GM12878 (cell line): ENCODE results near the gene NPR2. TPM values are rescaled to one million over a fixed set of nuclear protein-coding genes. Genes with fewer than 3 reads are reported as not detected.

Experiments used
- BCL11A ChIP-seq: IDR thresholded peaks from 2 replicates; pipeline ENCODE4 v1.6.1; 2011; ENCODE audit warnings: low read depth, low read length
- CTCF ChIP-seq, 3 experiments: IDR thresholded peaks in 2 of 3; conservative IDR thresholded peaks in 1 of 3; 2 replicates each; pipeline ENCODE4 v1.5.1; 2011; ENCODE audit warnings: low read depth in 3 of 3, low read length in 3 of 3, mild to moderate bottlenecking in 3 of 3, control low read depth in 2 of 3, moderate library complexity in 2 of 3, inconsistent platforms in 1 of 3, mixed read lengths in 1 of 3; ENCODE audit not compliant: control insufficient read depth in 2 of 3, insufficient read depth in 1 of 3; ENCODE audit errors: extremely low read depth in 1 of 3
- EP300 ChIP-seq, 2 experiments: fragments of 150-350 bp in 1 of 2; IDR thresholded peaks; 2 replicates each; pipeline ENCODE4 v1.6.1; 2011 to 2012; ENCODE audit warnings: low read depth in 2 of 2, low read length in 2 of 2, borderline replicate concordance in 1 of 2, improper control_type of control experiment in 1 of 2, inconsistent platforms in 1 of 2; ENCODE audit not compliant: control insufficient read depth in 1 of 2
- FOXM1 ChIP-seq: IDR thresholded peaks from 2 replicates; pipeline ENCODE4 v1.6.1; 2012; ENCODE audit warnings: low read depth, mild to moderate bottlenecking, inconsistent platforms, low read length, moderate library complexity
- HCFC1 ChIP-seq: fragments of 150-350 bp; IDR thresholded peaks from 2 replicates; pipeline ENCODE4 v1.6.1; 2014; ENCODE audit warnings: low read length
- MAX ChIP-seq: IDR thresholded peaks from 2 replicates; pipeline ENCODE4 v1.6.1; 2012; ENCODE audit warnings: low read depth, low read length, improper control_type of control experiment
- MYC ChIP-seq: IDR thresholded peaks from 2 replicates; pipeline ENCODE4 v1.6.1; 2011; ENCODE audit warnings: mild to moderate bottlenecking, low read length, moderate library complexity, inconsistent platforms; ENCODE audit not compliant: insufficient read depth, insufficient replicate concordance, insufficient read length, severe bottlenecking
- PAX5 ChIP-seq: IDR thresholded peaks from 2 replicates; pipeline ENCODE4 v1.6.1; 2011; ENCODE audit warnings: low read depth, low read length, borderline replicate concordance
- RELB ChIP-seq: fragments of 450-650 bp; IDR thresholded peaks from 2 replicates; pipeline ENCODE4 v1.6.1; 2017; ENCODE audit warnings: low read depth, mild to moderate bottlenecking, moderate library complexity
- SIX5 ChIP-seq: IDR thresholded peaks from 2 replicates; pipeline ENCODE4 v1.6.1; 2011; ENCODE audit warnings: mild to moderate bottlenecking, low read depth, low read length, moderate library complexity; ENCODE audit not compliant: severe bottlenecking
- SKIL ChIP-seq: fragments of 450-650 bp; IDR thresholded peaks from 2 replicates; pipeline ENCODE4 v1.6.1; 2017; ENCODE audit warnings: mild to moderate bottlenecking, low read depth, inconsistent platforms; ENCODE audit not compliant: poor library complexity, severe bottlenecking
- SMAD5 ChIP-seq: IDR thresholded peaks from 2 replicates; pipeline ENCODE4 v1.6.1; 2016; ENCODE audit warnings: antibody characterized with exemption, low read depth
- SREBF1 ChIP-seq: IDR thresholded peaks from 2 replicates; pipeline ENCODE4 v1.6.1; 2012; ENCODE audit warnings: mild to moderate bottlenecking, low read length
- TCF7 ChIP-seq: IDR thresholded peaks from 2 replicates; pipeline ENCODE4 v1.6.1; 2014; ENCODE audit warnings: antibody characterized with exemption, borderline replicate concordance
- USF1 ChIP-seq: IDR thresholded peaks from 2 replicates; pipeline ENCODE4 v1.6.1; 2011; ENCODE audit warnings: borderline replicate concordance, low read depth, mild to moderate bottlenecking, moderate library complexity, mixed read lengths, low read length; ENCODE audit not compliant: insufficient read depth; ENCODE audit errors: extremely low read length
- ZNF687 ChIP-seq: fragments of 450-650 bp; IDR thresholded peaks from 2 replicates; pipeline ENCODE4 v1.6.1; 2017; ENCODE audit warnings: mild to moderate bottlenecking, moderate library complexity
- polyA plus RNA-seq, 11 experiments: library from polyadenylated mRNA; depleted of rRNA in 4 of 11; unstranded in 6 of 11; stranded (reverse) in 5 of 11; fragments of >200 nt; fragmentation: Nextera tagmentation in 4 of 11; fragmentation: Illumina TruSeq in 1 of 11; extraction: Ambion mirVana in 4 of 11; extraction: Trizol in 1 of 11; gene quantifications; 1 replicate in 1 of 11; 2 replicates in 10 of 11; pipeline versions ENCODE4 v1.2.1 to v1.2.3, GENCODE V29; 2011 to 2016; ENCODE audit warnings: inconsistent platforms in 2 of 11, missing spikeins in 2 of 11, low read depth in 1 of 11
- total RNA-seq, 4 experiments: library from RNA; depleted of rRNA in 3 of 4; stranded (reverse); fragments of >200 nt in 3 of 4; fragmentation: Illumina TruSeq in 1 of 4; extraction: Trizol in 1 of 4; gene quantifications; 2 replicates each; pipeline versions ENCODE4 v1.2.1 to v1.2.3, GENCODE V29; 2013 to 2021

Gene NPR2
- total and polyA plus RNA-seq, 10 of the 15 experiments (the other 5 are each of a cell fraction or from before 2014, with no cell fraction given): 2.0 to 20.9 (median 6.8) TPM

GRCh38 chr9:35829084-35829763 is 37.8 kb downstream of the NPR2 start, which contains the start of gene TMEM8B (continued):
- TF ChIP-seq FOXM1: no peak
- no peak for TF ChIP-seq SREBF1
- no peak for TF ChIP-seq SIX5
- no peak for TF ChIP-seq SKIL
- TF ChIP-seq PAX5: no peak
- no peak for TF ChIP-seq TCF7
- no peak for TF ChIP-seq RELB
- TF ChIP-seq ZNF687: no peak
- no peak for TF ChIP-seq MYC
- no peak for TF ChIP-seq CTCF (IDR thresholded peaks at IDR 0.05 in 2 of 3, conservative IDR thresholded peaks at IDR 0.05 in 1 of 3; ENCODE audit: control insufficient read depth in 2 of 3, extremely low read depth in 1 of 3, insufficient read depth in 1 of 3, low read depth in 3 of 3, low read length in 3 of 3)
- no peak for TF ChIP-seq SMAD5
- no peak for TF ChIP-seq HCFC1
- no peak for TF ChIP-seq MAX
- no peak for TF ChIP-seq BCL11A
- no peak for TF ChIP-seq EP300 (IDR thresholded peaks at IDR 0.05; ENCODE audit: borderline replicate concordance in 1 of 2, control insufficient read depth in 1 of 2, low read depth in 2 of 2, low read length in 2 of 2)
- no peak for TF ChIP-seq USF1
